Endodermal cell (in vitro differentiated cells): ENCODE measurements around the gene TRIM14. TPM values are rescaled to one million over a fixed set of nuclear protein-coding genes. Genes with fewer than 3 reads are reported as not detected.

ENCODE experiments used
- DNase-seq: peaks from one replicate; pipeline ENCODE4 v3.0.0-alpha.2; 2017
- H3K27ac ChIP-seq: 2 replicates; pipeline ENCODE4 v1.5.1; 2013; ENCODE audit warnings: mild to moderate bottlenecking, low read depth, low read length, moderate library complexity
- H3K27me3 ChIP-seq: 2 replicates; pipeline ENCODE4 v1.6.1; 2013; ENCODE audit warnings: mild to moderate bottlenecking, low read length, moderate library complexity; ENCODE audit not compliant: insufficient read depth, control insufficient read depth, poor library complexity, severe bottlenecking
- H3K36me3 ChIP-seq: 2 replicates; pipeline ENCODE4 v1.7.0; 2013; ENCODE audit warnings: mild to moderate bottlenecking, low read length, moderate library complexity; ENCODE audit not compliant: control insufficient read depth, insufficient read depth
- H3K4me1 ChIP-seq: one replicate; pipeline ENCODE4 v1.7.0; 2013; ENCODE audit warnings: low read length; ENCODE audit not compliant: control insufficient read depth, insufficient read depth
- H3K4me3 ChIP-seq: 2 replicates; pipeline ENCODE4 v1.5.1; 2013; ENCODE audit warnings: mild to moderate bottlenecking, low read length, moderate library complexity
- H3K9ac ChIP-seq: 2 replicates; pipeline ENCODE4 v1.6.1; 2013; ENCODE audit warnings: mild to moderate bottlenecking, low read length, moderate library complexity; ENCODE audit not compliant: poor library complexity, severe bottlenecking; ENCODE audit errors: extremely low read depth
- H3K9me3 ChIP-seq: 2 replicates; pipeline ENCODE4 v1.6.1; 2013; ENCODE audit warnings: mild to moderate bottlenecking, low read length, moderate library complexity; ENCODE audit not compliant: control insufficient read depth
- H3K27ac Mint-ChIP-seq: 2 replicates; pipeline ENCODE4 v1.8.0; 2020; ENCODE audit warnings: mixed read lengths
- H3K27me3 Mint-ChIP-seq: 2 replicates; pipeline ENCODE4 v1.8.0; 2021; ENCODE audit warnings: mild to moderate bottlenecking, mixed read lengths; ENCODE audit not compliant: insufficient read depth
- H3K36me3 Mint-ChIP-seq: 2 replicates; pipeline ENCODE4 v1.8.0; 2020; ENCODE audit warnings: low read depth, mixed read lengths
- H3K4me1 Mint-ChIP-seq: 2 replicates; pipeline ENCODE4 v1.8.0; 2020; ENCODE audit warnings: mixed read lengths
- H3K4me3 Mint-ChIP-seq: 2 replicates; pipeline ENCODE4 v1.8.0; 2020; ENCODE audit warnings: mild to moderate bottlenecking, moderate library complexity, mixed read lengths
- H3K9me3 Mint-ChIP-seq: 2 replicates; pipeline ENCODE4 v1.8.0; 2020; ENCODE audit warnings: mild to moderate bottlenecking, mixed read lengths
- CTCF ChIP-seq: fragments of 200-600 bp; sonication (generic); conservative IDR thresholded peaks from 2 replicates; pipeline ENCODE4 v1.5.0; 2021; ENCODE audit warnings: antibody characterized with exemption, mild to moderate bottlenecking
- WGBS, 2 experiments: methylation state at CpG; one replicate each; pipeline versions ENCODE4 v1.1.5 to v1.1.7; 2013; ENCODE audit warnings: missing lambda C conversion rate in 2 of 2, mixed read lengths in 1 of 2; ENCODE audit not compliant: insufficient coverage in 1 of 2, insufficient read length in 1 of 2; 5-methylcytosine and 5-hydroxymethylcytosine counted together
- total RNA-seq, 2 donors: library from RNA; stranded (reverse); fragmentation: NEBNext Ultra II Directional in 1 of 2; extraction: Animal tissue kit (Norgen Biotek cat#: 25700) in 1 of 2; gene quantifications; 2 replicates in 1 of 2; 3 replicates in 1 of 2; pipeline ENCODE4 v1.2.1, GENCODE V29; 2021

Gene TRIM14
- total RNA-seq, 2 donors from 2014 or later, result 3.1 to 5.1 TPM

GRCh38 chr9:98148486-98148885, 29.5 kb upstream of the TRIM14 start:
- peaks cover 8% of the 10 kb centered on the region for H3K36me3 Mint-ChIP-seq
- H3K36me3 ChIP-seq, result peaks cover 9% of the 10 kb centered on the region
- H3K9me3 Mint-ChIP-seq, result no peaks in the 10 kb centered on the region
- H3K27ac ChIP-seq, result no peak overlapping the region
- H3K4me3 Mint-ChIP-seq, result no peak overlapping the region
- H3K4me1 ChIP-seq, result no peaks in the 10 kb centered on the region
- no peaks in the 10 kb centered on the region for H3K27me3 Mint-ChIP-seq
- no peaks in the 10 kb centered on the region for H3K9me3 ChIP-seq
- no peak overlapping the region for H3K9ac ChIP-seq
- 98 to 100% methylated on average over 1 to 2 of the region's 2 CpGs for WGBS, 2 experiments
- DNase-seq, result no peak
- TF ChIP-seq CTCF, result no peak
- H3K4me1 Mint-ChIP-seq, result no peaks in the 10 kb centered on the region
- no peak overlapping the region for H3K27ac Mint-ChIP-seq
- no peaks in the 10 kb centered on the region for H3K27me3 ChIP-seq
- H3K4me3 ChIP-seq, result no peak overlapping the region

GRCh38 chr9:98147582-98147981, 28.6 kb upstream of the TRIM14 start:
- Mint-ChIP-seq H3K27me3 (no peaks in the 10 kb centered on the region), H3K4me1 (no peaks in the 10 kb centered on the region), H3K9me3 (no peaks in the 10 kb centered on the region), H3K36me3 (peaks cover 5% of the 10 kb centered on the region), H3K4me3 (no peak overlapping the region), H3K27ac (no peak overlapping the region)
- H3K4me1 ChIP-seq, result no peaks in the 10 kb centered on the region
- no peak overlapping the region for H3K9ac ChIP-seq
- H3K27me3 ChIP-seq, result no peaks in the 10 kb centered on the region
- DNase-seq, result no peak
- peaks cover 6% of the 10 kb centered on the region for H3K36me3 ChIP-seq
- H3K4me3 ChIP-seq, result no peak overlapping the region
- TF ChIP-seq CTCF, result no peak
- WGBS, 2 experiments, result 80 to 100% methylated on average over 1 to 2 of the region's 2 CpGs
- no peak overlapping the region for H3K27ac ChIP-seq
- no peaks in the 10 kb centered on the region for H3K9me3 ChIP-seq

- Mint-ChIP-seq H3K27me3 (no peaks in the 10 kb centered on the region), H3K4me3 (no peak overlapping the region), H3K4me1 (no peaks in the 10 kb centered on the region), H3K9me3 (no peaks in the 10 kb centered on the region), H3K27ac (no peak overlapping the region), H3K36me3 (peaks cover 3% of the 10 kb centered on the region)
- TF ChIP-seq CTCF, result no peak
- Histone ChIP-seq H3K9ac (no peak overlapping the region), H3K27me3 (no peaks in the 10 kb centered on the region), H3K9me3 (no peaks in the 10 kb centered on the region), H3K27ac (no peak overlapping the region), H3K4me3 (no peak overlapping the region), H3K4me1 (no peaks in the 10 kb centered on the region), H3K36me3 (no peaks in the 10 kb centered on the region)
- 86% methylated on average over 7 of the region's 7 CpGs; no CpG with 5 or more reads in 1 of the 2 experiments for whole genome bisulfite sequencing, 2 experiments
- no peak for DNase-seq
These were observed 27.3 kb upstream of the TRIM14 start for GRCh38 chr9:98146101-98146991.
